Uterus (tissue), 4 donors: ENCODE results near the gene P3H2. TPM values are rescaled to one million over a fixed set of nuclear protein-coding genes. Genes with fewer than 3 reads are reported as not detected.

Source experiments
- DNase-seq, 2 donors: peaks; one replicate each; pipeline ENCODE4 v3.0.0-alpha.2; 2019 to 2020
- H3K27ac ChIP-seq, 2 donors: fragments of 200-600 bp; sonication (generic); 1 replicate in 1 of 2; 2 replicates in 1 of 2; pipeline ENCODE4 v1.5.1; 2016 to 2018
- H3K27me3 ChIP-seq, 2 donors: fragments of 200-600 bp; sonication (generic); one replicate each; pipeline ENCODE4 v1.5.1; 2018 to 2019; ENCODE audit warnings: control low read depth in 1 of 2
- H3K36me3 ChIP-seq, 2 donors: fragments of 200-600 bp; sonication (generic); one replicate each; pipeline ENCODE4 v1.5.1; 2019; ENCODE audit warnings: control low read depth in 1 of 2
- H3K4me1 ChIP-seq, 2 donors: fragments of 200-600 bp; sonication (generic); one replicate each; pipeline ENCODE4 v1.5.1; 2018 to 2019; ENCODE audit warnings: control low read depth in 1 of 2
- H3K4me3 ChIP-seq, 2 donors: fragments of 200-600 bp; sonication (generic); 1 replicate in 1 of 2; 2 replicates in 1 of 2; pipeline ENCODE4 v1.5.1; 2018 to 2019; ENCODE audit warnings: mild to moderate bottlenecking in 1 of 2
- H3K9me3 ChIP-seq, 2 donors: fragments of 200-600 bp; sonication (generic); one replicate each; pipeline ENCODE4 v1.5.1; 2019; ENCODE audit warnings: control low read depth in 1 of 2
- CTCF ChIP-seq, 4 experiments: fragments of 200-600 bp in 2 of 4; fragments of 450-650 bp in 2 of 4; sonication (generic) in 2 of 4; IDR thresholded peaks; one replicate each; pipeline ENCODE4 v1.5.1; 2016 to 2019; ENCODE audit warnings: antibody characterized with exemption in 4 of 4, mild to moderate bottlenecking in 2 of 4, moderate library complexity in 1 of 4
- POLR2A ChIP-seq, 2 donors: fragments of 450-650 bp; IDR thresholded peaks; one replicate each; pipeline ENCODE4 v1.6.1; 2016; ENCODE audit warnings: antibody characterized with exemption in 2 of 2, mild to moderate bottlenecking in 1 of 2, moderate library complexity in 1 of 2
- intact Hi-C: fragments of 100-400 bp; cut with DNase I; formaldehyde crosslinking; loops from one replicate; pipeline ENCODE4 v1.15.1; 2023; ENCODE audit warnings: low total_unique reads
- total RNA-seq, 4 donors: library from RNA; depleted of rRNA in 3 of 4; stranded (reverse); fragments of >200 nt in 3 of 4; gene quantifications; one replicate each; pipeline versions ENCODE4 v1.1.0 to v1.2.4, GENCODE V29; 2014 to 2023
- donor health status: DM: yes; HTN: yes; CAD: no.

Gene P3H2
- total RNA-seq, 4 donors from 2014 or later, result 12.6 to 441 (median 30.6) TPM

DNA sequence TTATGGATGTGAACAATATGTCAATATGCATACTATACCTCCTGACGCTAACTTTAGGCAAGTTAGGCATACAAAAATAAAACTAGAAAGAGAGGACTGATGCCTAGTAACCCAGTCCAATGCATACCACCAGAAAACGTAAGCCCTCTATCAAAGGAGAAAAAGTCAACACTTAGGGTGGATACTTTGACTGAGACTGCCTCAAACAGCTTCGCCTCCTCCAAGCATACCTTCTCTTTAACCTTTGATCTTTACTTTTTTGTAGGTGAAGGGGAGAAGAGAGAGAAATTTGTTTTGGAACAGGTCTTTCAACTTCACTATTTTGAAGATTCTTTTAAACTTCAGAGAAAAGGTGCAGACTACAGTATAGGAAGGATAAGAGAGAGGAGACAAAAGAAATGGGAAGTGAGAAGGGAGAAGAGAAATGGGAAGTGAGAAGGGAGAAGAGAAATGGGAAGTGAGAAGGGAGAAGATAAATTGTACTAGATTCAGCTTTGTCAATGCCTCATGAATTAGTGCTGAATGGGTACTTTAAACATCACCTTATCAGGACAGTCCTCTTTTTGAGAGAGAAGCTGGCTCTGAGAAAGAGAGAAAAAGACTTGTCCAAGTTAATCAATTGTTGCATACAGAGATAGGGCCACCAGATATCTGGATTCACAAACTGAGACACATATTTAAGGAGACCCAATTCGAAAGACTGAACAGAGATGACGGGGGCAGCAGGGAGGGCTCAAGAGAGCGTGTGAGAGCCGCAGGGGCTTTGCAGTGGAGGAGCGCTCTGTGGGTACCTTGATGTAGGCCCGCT, 1.0 kb downstream of the P3H2 start:
- no peaks in the 10 kb centered on the region for H3K36me3 ChIP-seq
- H3K4me3 ChIP-seq, result peak overlapping the region; percentile 64 to 91
- intact Hi-C loops, result no loop called here
- H3K27ac ChIP-seq, result peak overlapping the region; percentile 91 to 94
- DNase-seq, result no peak
- H3K9me3 ChIP-seq, result no peaks in the 10 kb centered on the region
- H3K4me1 ChIP-seq, result no peaks in the 10 kb centered on the region
- no peak for TF ChIP-seq POLR2A (IDR thresholded peaks at IDR 0.05)
- TF ChIP-seq CTCF (IDR thresholded peaks at IDR 0.05), result no peak
- no peaks in the 10 kb centered on the region for H3K27me3 ChIP-seq

DNA sequence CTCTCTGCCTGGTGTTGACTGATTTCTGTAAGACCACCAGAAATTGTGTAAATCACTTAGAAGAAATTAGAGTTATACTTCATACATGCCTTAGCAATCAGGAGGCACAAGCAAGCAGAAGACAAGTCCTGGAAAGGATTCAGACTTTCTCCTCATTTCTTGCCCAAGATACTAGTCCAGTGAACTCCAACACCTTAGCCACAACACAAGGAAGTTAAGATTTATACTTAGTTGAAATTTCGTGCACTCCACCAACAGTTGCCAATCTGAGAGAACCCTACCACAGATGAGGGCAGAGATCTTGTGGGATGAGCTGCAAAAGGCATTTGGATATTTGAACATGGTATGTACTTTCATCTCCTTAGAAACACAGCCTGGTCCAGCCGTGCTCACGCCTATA, 2.3 kb downstream of the P3H2 start:
- Histone ChIP-seq H3K27ac (peak overlapping the region; percentile 13 to 35), H3K9me3 (no peaks in the 10 kb centered on the region), H3K4me3 (no peak overlapping the region), H3K4me1 (no peaks in the 10 kb centered on the region), H3K36me3 (no peaks in the 10 kb centered on the region), H3K27me3 (no peaks in the 10 kb centered on the region)
- TF ChIP-seq POLR2A (IDR thresholded peaks at IDR 0.05) (no peak), CTCF (IDR thresholded peaks at IDR 0.05) (no peak)
- intact Hi-C loops, result no loop called here
- no peak for DNase-seq

DNA sequence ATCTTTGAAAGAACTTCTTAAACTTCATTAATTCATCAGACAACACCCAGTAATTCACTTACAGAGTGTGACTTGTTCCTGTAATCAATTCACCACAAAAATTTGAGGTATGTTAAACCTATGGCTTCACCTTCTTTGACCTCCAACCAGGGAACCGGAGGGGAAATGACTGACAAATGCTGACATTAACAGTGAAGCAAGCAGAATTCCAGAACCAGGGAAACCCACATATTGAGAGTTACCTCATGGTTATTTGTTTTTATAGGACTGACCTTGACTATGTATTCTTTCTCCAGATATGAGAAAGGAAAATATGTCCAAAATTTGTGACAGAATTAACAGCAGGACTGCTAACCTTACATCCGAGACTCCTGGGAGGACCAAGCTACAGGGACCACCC, 2.7 kb downstream of the P3H2 start:
- Histone ChIP-seq H3K27me3 (no peaks in the 10 kb centered on the region), H3K27ac (peak overlapping the region; percentile 13 to 35), H3K4me3 (no peak overlapping the region), H3K36me3 (no peaks in the 10 kb centered on the region), H3K4me1 (no peaks in the 10 kb centered on the region), H3K9me3 (no peaks in the 10 kb centered on the region)
- TF ChIP-seq CTCF (IDR thresholded peaks at IDR 0.05) (no peak), POLR2A (IDR thresholded peaks at IDR 0.05) (no peak)
- DNase-seq, result no peak
- intact Hi-C loops, result no loop called here

- no peaks in the 10 kb centered on the region for H3K36me3 ChIP-seq
- no peaks in the 10 kb centered on the region for H3K27me3 ChIP-seq
- no peak overlapping the region for H3K4me3 ChIP-seq
- no peak overlapping the region for H3K27ac ChIP-seq
- TF ChIP-seq POLR2A (IDR thresholded peaks at IDR 0.05), result no peak
- no peak for TF ChIP-seq CTCF (IDR thresholded peaks at IDR 0.05)
- intact Hi-C loops, result no loop called here
- H3K9me3 ChIP-seq, result no peaks in the 10 kb centered on the region
- H3K4me1 ChIP-seq, result no peaks in the 10 kb centered on the region
- no peak for DNase-seq
These were observed 4.1 kb downstream of the P3H2 start for GRCh38 chr3:190116551-190117067.

- DNase-seq, result no peak
- H3K4me1 ChIP-seq, result no peaks in the 10 kb centered on the region
- TF ChIP-seq POLR2A (IDR thresholded peaks at IDR 0.05) (no peak), CTCF (IDR thresholded peaks at IDR 0.05) (no peak)
These were observed 9.9 kb downstream of the P3H2 start for GRCh38 chr3:190110826-190111225.

More at GRCh38 chr3:190110826-190111225, 9.9 kb downstream of the P3H2 start:
- Histone ChIP-seq H3K27me3 (no peaks in the 10 kb centered on the region), H3K36me3 (no peaks in the 10 kb centered on the region), H3K27ac (no peak overlapping the region), H3K4me3 (no peak overlapping the region), H3K9me3 (no peaks in the 10 kb centered on the region)
- intact Hi-C loops, result no loop called here
